ENCODE measurements around the gene ZFP62.

Gene ZFP62

GRCh38 chr5:180810210-180810958 lies 50.7 kb downstream of the ZFP62 start:
- DNase-seq (ENCODE audit: low read depth in 3 of 3), result peak; percentile 92 to 93 (median 92)

- peak; percentile 72 to 79 (median 79) for DNase-seq (ENCODE audit: low read depth in 3 of 3)
These were observed 51.5 kb downstream of the ZFP62 start for GRCh38 chr5:180809403-180810209.

DNA sequence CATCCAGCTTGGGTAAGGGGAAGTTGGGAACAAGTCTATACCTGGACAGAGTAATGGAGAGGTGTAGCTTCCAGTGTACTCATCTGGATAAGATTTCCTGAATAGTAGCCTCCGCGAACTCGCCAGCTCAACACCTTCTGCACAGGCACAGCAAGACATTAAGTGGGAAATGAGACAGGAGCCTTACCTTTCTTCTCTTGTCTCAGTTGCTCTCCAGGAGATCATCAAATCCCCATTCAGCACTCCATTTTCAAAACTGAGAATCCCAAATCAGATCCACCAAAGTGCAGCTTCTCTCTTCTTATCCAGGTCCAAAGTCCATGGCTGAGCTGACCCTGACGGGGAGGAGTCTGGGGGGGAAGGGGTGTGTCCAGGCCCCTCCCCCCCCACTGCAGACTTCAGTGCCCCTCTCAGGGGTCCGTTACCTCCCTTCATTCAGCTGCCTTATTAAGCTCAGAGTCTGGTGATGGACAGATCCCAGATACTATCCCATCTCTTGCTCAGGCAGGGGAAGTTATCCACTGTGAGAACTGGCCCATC lies 52.5 kb downstream of the ZFP62 start:
- DNase-seq (ENCODE audit: low read depth in 3 of 3), result no peak

- no peak for DNase-seq (ENCODE audit: low read depth in 3 of 3)
These were observed 53.2 kb downstream of the ZFP62 start for GRCh38 chr5:180807654-180808414.

- no peak for DNase-seq (ENCODE audit: low read depth in 3 of 3)
These were observed 54.0 kb downstream of the ZFP62 start for GRCh38 chr5:180807046-180807445.

DNA sequence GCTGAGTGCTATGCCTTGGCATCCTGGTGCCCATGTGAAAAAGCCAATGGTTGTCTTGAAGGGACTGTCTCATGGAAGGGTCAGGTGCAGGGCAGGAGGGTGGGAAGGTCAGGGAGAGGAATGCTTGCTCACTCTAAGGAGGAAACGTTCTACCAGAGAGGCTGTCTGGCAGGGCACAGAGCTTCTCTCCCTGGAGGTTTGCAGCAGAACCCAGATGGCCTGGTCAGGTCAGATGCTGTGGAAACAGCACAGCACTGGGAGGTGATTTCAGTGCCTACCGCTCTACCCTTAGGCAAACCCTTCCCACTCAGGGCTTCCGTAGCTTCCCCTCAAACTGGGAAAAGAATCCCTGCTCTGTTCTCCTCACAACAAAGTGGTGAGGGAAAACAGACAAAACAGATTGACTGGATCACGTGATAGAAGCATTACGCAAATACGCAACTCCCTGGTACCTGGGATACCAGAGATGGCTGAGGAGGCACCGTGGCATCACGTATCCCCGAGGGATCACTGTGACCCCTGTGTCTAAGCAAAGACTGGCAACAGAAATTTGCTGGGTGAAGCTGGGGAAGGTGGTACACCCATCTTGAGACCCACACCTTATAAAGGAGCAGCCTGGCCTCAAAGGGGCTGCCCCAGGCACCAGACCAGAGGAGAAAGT lies 54.6 kb downstream of the ZFP62 start:
- no peak for DNase-seq (ENCODE audit: low read depth in 3 of 3)

GRCh38 chr5:180804129-180804618 lies 56.9 kb downstream of the ZFP62 start:
- peak in 1 of 3 experiments; percentile 34 for DNase-seq (ENCODE audit: low read depth in 3 of 3)

DNA sequence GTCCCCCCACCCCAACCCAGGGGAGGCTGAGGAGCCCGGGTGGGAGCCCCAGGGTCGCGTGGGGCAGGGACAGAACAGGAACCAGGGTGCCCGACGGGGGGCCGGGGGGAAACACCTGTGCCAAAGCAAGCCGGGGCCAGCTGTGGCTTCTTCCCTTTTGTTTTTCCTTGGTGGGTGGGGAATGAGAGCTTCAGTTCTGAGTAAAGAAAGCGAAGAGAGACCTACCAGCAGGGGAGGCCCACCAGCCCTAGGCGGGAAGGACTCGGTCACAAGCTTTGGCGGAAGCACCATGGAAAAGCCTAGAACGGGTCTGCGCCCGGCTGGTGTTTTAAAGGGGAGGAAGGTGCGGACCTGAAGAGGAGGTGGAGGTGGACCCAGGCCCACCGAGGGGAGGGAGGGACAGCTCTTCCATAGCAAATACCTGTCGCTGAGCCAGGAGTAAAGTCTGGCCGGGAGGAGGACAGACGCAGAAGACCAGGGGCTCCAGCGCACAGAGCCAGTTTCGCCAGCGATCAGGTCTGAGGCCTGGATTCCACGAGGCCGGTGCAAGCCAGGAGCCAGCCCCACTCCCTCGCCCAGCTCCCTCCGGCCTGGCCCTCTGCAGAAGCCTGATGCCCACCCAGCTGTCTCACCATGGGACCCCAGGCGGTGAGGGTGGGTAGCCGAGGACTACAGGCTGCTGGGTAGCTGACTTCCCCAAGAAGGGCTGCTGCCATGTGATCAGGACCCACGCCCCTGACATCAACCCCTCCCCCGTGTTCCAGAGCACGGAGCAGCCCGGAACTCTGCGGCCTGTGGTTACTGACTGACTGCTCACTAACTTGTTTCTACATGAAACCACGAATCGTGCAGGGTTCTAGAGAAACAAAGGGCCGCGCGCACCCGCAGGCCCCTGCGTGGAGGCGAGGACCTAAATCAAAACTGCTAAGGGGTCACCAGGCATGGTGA lies 57.6 kb downstream of the ZFP62 start:
- DNase-seq (ENCODE audit: low read depth in 3 of 3), result peak; percentile 67 to 91 (median 72)

GRCh38 chr5:180802325-180803180 lies 58.5 kb downstream of the ZFP62 start, which contains the start of gene MGAT1:
Gene MGAT1 (minus strand): TSS chr5:180802806. CDS start chr5:180792971, 9,835 bp downstream.
- peak; percentile 45 to 81 (median 68) for DNase-seq (ENCODE audit: low read depth in 3 of 3)

DNA sequence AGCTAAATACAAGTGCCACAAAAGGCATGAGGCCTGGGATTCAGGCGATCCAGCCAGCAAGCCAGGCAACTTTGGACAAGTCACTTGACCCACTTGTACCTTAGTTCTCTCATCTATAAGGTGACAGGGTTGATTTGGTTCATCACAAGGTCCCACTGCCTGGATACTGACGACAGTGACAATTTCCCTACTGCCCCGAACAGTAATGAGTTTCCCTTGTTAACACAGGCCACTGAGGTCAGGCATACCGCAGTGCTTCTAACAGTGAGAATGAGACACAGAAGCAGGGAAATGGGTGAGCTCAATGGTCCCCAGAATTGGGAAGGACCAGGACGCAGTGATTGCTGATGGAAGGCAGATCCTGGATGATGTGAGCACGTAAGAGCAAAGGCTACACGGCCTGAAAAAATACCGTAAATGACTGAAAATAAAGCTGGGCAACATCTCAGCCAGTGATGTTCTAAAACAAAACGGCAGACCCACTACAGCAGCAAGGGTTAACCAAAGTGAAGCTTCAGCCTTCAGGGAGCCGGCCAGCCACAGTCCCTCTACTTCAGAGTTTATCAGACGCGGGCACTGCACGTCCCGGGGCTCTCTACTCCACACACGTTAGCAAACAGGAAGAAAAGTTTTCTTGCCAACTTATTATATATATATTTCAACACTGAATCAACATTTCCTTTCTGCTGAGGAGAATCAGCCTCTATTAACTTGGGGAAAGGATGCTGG lies 59.3 kb downstream of the ZFP62 start:
- no peak for DNase-seq (ENCODE audit: low read depth in 3 of 3)

DNA sequence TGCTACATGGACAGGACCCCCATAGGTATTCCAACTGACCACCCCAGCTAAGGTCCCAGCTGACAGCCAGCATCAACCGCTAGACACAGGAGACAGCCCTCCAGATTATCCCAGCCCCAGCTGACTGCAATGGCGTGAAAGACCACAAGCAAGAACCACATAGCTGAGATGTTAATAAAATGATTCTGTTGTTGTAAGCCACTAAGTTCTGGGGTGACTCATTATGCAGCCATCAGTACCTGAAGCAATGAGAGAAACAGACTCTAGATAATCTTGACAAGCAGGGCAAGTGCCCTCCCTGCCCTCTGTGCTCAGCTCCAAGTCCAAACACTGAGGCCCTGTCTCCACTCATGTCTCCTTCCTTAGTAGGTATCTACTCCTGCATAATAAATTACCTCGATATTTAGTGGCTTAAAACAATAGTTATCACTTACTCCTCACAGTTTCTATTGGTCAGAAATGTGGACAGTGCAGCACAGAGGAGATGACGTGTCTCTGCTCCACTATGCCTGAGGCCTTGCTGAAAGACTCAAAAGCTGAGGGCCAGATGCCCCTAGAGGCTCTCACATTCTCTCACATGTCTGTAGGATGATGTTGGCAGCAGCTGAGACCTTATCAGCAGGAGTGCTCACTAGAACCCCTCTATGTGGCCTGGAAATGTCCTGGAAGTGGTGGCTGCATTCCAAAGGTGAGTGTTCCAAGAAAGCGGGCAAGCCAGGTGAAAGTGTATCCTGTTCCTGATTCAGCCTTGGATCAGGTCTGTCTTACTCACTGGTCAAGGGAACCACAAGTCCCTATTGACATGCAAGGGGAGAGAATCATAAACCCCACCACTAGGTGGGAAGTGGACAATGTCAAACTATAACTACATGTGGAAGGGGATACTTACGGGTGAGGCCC lies 60.9 kb downstream of the ZFP62 start:
- DNase-seq (ENCODE audit: low read depth in 3 of 3), result no peak

DNA sequence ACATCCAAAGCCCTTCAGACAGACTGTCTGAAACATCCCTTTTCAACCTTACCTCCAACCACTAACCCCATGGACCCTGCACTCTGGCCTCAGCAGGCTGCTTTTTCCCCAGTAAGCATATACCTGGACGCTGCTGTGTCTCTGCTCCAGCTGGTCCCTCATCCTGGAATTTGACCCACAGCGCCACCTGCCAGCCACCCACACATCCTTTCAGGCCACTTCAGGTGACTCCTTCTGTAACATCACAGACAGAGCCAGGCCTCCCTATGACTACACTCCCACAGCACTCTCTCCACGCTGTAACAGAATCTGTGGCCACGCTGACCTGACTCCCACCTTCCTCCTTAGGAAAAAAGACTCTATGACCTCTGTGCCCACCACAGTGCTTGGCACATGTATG lies 61.9 kb downstream of the ZFP62 start:
- DNase-seq (ENCODE audit: low read depth in 3 of 3), result no peak

DNA sequence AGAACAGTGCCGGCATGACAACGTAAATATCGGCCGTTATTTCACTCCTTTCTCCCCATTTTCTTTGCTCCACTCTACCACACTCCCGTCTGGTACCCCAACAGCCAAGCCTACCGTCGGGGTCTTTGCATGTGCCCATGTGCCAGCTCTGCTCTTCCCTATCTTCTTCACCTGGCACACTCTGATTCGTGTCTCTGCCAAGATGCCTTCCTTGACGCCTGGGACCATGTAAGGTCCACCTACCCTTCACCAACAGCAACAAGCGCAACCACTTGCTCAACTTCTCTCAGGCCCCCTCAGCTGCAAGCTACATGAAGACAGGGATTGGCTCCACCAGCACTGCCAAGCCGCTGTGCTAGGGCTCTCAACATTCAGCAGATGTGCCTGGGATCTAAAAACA lies 62.9 kb downstream of the ZFP62 start:
- DNase-seq (ENCODE audit: low read depth in 3 of 3), result no peak
